HepG2 (cell line): Measurements from ENCODE around the gene LIN28B. TPM values are rescaled to one million over a fixed set of nuclear protein-coding genes. Genes with fewer than 3 reads are reported as not detected.

ENCODE experiments used
- ATAC-seq: fragments of 200-7000 bp; cut with Tn5 transposase; 3 replicates; pipeline ENCODE4 v1.9.1; 2020; ENCODE audit warnings: mild to moderate bottlenecking, moderate library complexity
- BruUV-seq: library from RNA; stranded (reverse); fragments of 400-500 nt; replicated peaks from 2 replicates; lab custom pipeline; 2021; lab: Mats Ljungman, UMichigan
- CTCF ChIA-PET: fragments of 300-600 bp; formaldehyde crosslinking; extraction: SDS; loops from one replicate; lab custom pipeline; 2021; ENCODE audit warnings: low total read pairs, inconsistent platforms, low intra/inter-chr PET ratio; lab: Yijun Ruan, JAX
- POLR2A ChIA-PET: fragments of 350-600 bp; sonication (Branson Sonifier 250); formaldehyde crosslinking; loops from one replicate; lab custom pipeline; 2020; ENCODE audit warnings: antibody characterized with exemption, inconsistent platforms; lab: Yijun Ruan, JAX
- DNase-seq: peaks from one replicate; pipeline ENCODE4 v3.0.0-alpha.2; 2015; ENCODE audit warnings: low spot score
- FAIRE-seq: peaks from 3 replicates; lab custom pipeline; 2011; peaks lifted over from hg19 to GRCh38; lab: Jason Lieb, UNC
- H2AFZ ChIP-seq: one replicate; pipeline ENCODE4 v1.6.1; 2011; ENCODE audit warnings: low read length, inconsistent platforms
- H3K27ac ChIP-seq: fragments of 300-600 bp; 3 replicates; pipeline ENCODE4 v1.8.0; 2011; ENCODE audit warnings: mixed run types, mild to moderate bottlenecking, mixed read lengths, low read length, inconsistent platforms; ENCODE audit not compliant: insufficient read depth; ENCODE audit errors: extremely low read length
- H3K27me3 ChIP-seq, 2 experiments: fragments of 200-600 bp in 1 of 2; 2 replicates in 1 of 2; 3 replicates in 1 of 2; pipeline versions ENCODE4 v1.6.0 to v1.8.0; 2011; ENCODE audit warnings: low read length in 2 of 2, mild to moderate bottlenecking in 2 of 2, moderate library complexity in 2 of 2, inconsistent platforms in 1 of 2; ENCODE audit not compliant: insufficient read depth in 2 of 2, control insufficient read depth in 1 of 2
- H3K36me3 ChIP-seq, 2 experiments: fragments of 200-600 bp in 1 of 2; replicated peaks in 1 of 2; 2 replicates in 1 of 2; 3 replicates in 1 of 2; pipeline versions ENCODE4 v1.5.1 to v1.8.0; 2011; ENCODE audit warnings: low read length in 2 of 2, inconsistent platforms in 1 of 2; ENCODE audit not compliant: insufficient read depth in 2 of 2, control insufficient read depth in 1 of 2
- H3K4me1 ChIP-seq: 2 replicates; pipeline ENCODE4 v1.5.1; 2012; ENCODE audit warnings: low read length, inconsistent platforms; ENCODE audit not compliant: insufficient read depth
- H3K4me2 ChIP-seq: 2 replicates; pipeline ENCODE4 v1.6.0; 2011; ENCODE audit warnings: low read depth, low read length, inconsistent platforms
- H3K4me3 ChIP-seq, 3 experiments: fragments of 200-600 bp in 1 of 3; sonication (generic), shearing (Covaris generic) in 1 of 3; replicated peaks in 1 of 3; 2 replicates each; pipeline ENCODE4 v1.5.1; 2011 to 2016; ENCODE audit warnings: low read length in 3 of 3, inconsistent platforms in 2 of 3, low read depth in 2 of 3, mild to moderate bottlenecking in 2 of 3, control low read depth in 1 of 3, mixed read lengths in 1 of 3; ENCODE audit not compliant: insufficient read depth in 1 of 3
- H3K79me2 ChIP-seq: one replicate; pipeline ENCODE4 v1.6.1; 2011; ENCODE audit warnings: low read length, inconsistent platforms; ENCODE audit not compliant: insufficient read depth
- H3K9ac ChIP-seq: 2 replicates; pipeline ENCODE4 v1.6.0; 2011; ENCODE audit warnings: mild to moderate bottlenecking, low read depth, low read length, inconsistent platforms; ENCODE audit not compliant: insufficient read depth
- H3K9me3 ChIP-seq: 2 replicates; pipeline ENCODE4 v1.5.1; 2012; ENCODE audit warnings: mild to moderate bottlenecking, low read length
- H4K20me1 ChIP-seq: 2 replicates; pipeline ENCODE4 v1.6.0; 2011; ENCODE audit warnings: inconsistent platforms, mild to moderate bottlenecking, low read length, moderate library complexity; ENCODE audit not compliant: insufficient read depth
- AKNA ChIP-seq: sonication (generic); formaldehyde crosslinking; IDR thresholded peaks from 2 replicates; pipeline ENCODE4 v1.4.0; 2020; ENCODE audit warnings: missing genetic modification reagents, borderline replicate concordance
- CREB3 ChIP-seq: sonication (generic); formaldehyde crosslinking; IDR thresholded peaks from 2 replicates; pipeline ENCODE4 v1.5.0; 2020; ENCODE audit warnings: missing genetic modification reagents
- HNF1A ChIP-seq, 2 experiments: sonication (generic) in 1 of 2; formaldehyde crosslinking in 1 of 2; IDR thresholded peaks; 2 replicates each; pipeline versions ENCODE4 v1.4.0 to v1.6.1; 2016 to 2020; ENCODE audit warnings: borderline replicate concordance in 1 of 2, low read depth in 1 of 2, mild to moderate bottlenecking in 1 of 2, missing genetic modification reagents in 1 of 2
- HOXD1 ChIP-seq: sonication (generic); formaldehyde crosslinking; IDR thresholded peaks from 2 replicates; pipeline ENCODE4 v1.5.0; 2020; ENCODE audit warnings: missing genetic modification reagents
- MLXIP ChIP-seq: sonication (generic); formaldehyde crosslinking; IDR thresholded peaks from 2 replicates; pipeline ENCODE4 v1.9.0; 2021; ENCODE audit warnings: missing genetic modification reagents, borderline replicate concordance
- RFX1 ChIP-seq: fragments of 450-650 bp; IDR thresholded peaks from 2 replicates; pipeline ENCODE4 v1.6.1; 2017
- SNRNP70 ChIP-seq: fragments of 200-400 bp; formaldehyde crosslinking; IDR thresholded peaks from 2 replicates; pipeline ENCODE4 v1.6.1; 2017; ENCODE audit warnings: mild to moderate bottlenecking, low read depth, low read length, moderate library complexity
- SRSF1 ChIP-seq: fragments of 200-400 bp; formaldehyde crosslinking; optimal IDR thresholded peaks from 2 replicates; pipeline ENCODE3; 2017; ENCODE audit warnings: mild to moderate bottlenecking, low read depth, low read length, moderate library complexity
- YY1 ChIP-seq: IDR thresholded peaks from 2 replicates; pipeline ENCODE4 v1.6.1; 2011; ENCODE audit warnings: low read length, low read depth, moderate library complexity, mild to moderate bottlenecking; ENCODE audit not compliant: insufficient read depth, insufficient replicate concordance
- WGBS: methylation state at CpG from one replicate; pipeline ENCODE4 v1.1.6; 2017; ENCODE audit warnings: low lambda C conversion rate; 5-methylcytosine and 5-hydroxymethylcytosine counted together
- in situ Hi-C: cut with HindIII; loops from 2 replicates; pipeline ENCODE4 v1.10.0; 2017; ENCODE audit warnings: low pct_unique_long_range_greater_than_20kb; ENCODE audit not compliant: extremely low pct_ligation_motif_present
- intact Hi-C: fragments of 100-400 bp; cut with micrococcal nuclease; formaldehyde crosslinking; loops from one replicate; pipeline ENCODE4 v1.10.0; 2022; ENCODE audit not compliant: unreplicated experiment
- polyA plus RNA-seq, 8 experiments: library from polyadenylated mRNA; depleted of rRNA in 3 of 8; stranded (reverse) in 7 of 8; unstranded in 1 of 8; fragments of >200 nt; fragmentation: Illumina TruSeq in 4 of 8; extraction: Trizol in 4 of 8; gene quantifications; 2 replicates each; pipeline versions ENCODE4 v1.2.1 to v1.2.3, GENCODE V29; 2011 to 2016; ENCODE audit warnings: low read depth in 4 of 8, missing spikeins in 1 of 8, mixed read lengths in 1 of 8; ENCODE audit not compliant: insufficient read depth in 1 of 8
- total RNA-seq, 5 experiments: library from RNA; depleted of rRNA; stranded (reverse); fragments of >200 nt; fragmentation: Illumina TruSeq; extraction: Trizol; gene quantifications; 2 replicates each; pipeline ENCODE4 v1.2.3, GENCODE V29; 2016; ENCODE audit warnings: low read depth in 1 of 5

Gene LIN28B
- total and polyA plus RNA-seq, 2 of the 13 experiments (the other 11 are each of a cell fraction or from before 2014, with no cell fraction given): 14.5 to 56.8 TPM

GRCh38 chr6:105036351-105036750 is 79.4 kb downstream of the LIN28B start (continued):
- no peak for TF ChIP-seq MLXIP
- no peak for TF ChIP-seq SNRNP70

GRCh38 chr6:105038259-105038658 is 81.4 kb downstream of the LIN28B start:
- Histone ChIP-seq H3K9me3 (no peaks in the 10 kb centered on the region), H2AFZ (no peak overlapping the region), H3K27me3 (no peaks in the 10 kb centered on the region; a peak in 1 of 5 replicates), H3K27ac (no peak overlapping the region), H3K4me1 (peaks cover 41% of the 10 kb centered on the region), H4K20me1 (no peaks in the 10 kb centered on the region), H3K36me3 (peaks cover 0 to 3% of the 10 kb centered on the region in 2 experiments; a peak in 1 of 5 replicates), H3K4me3 (no peak overlapping the region), H3K79me2 (peaks cover 1% of the 10 kb centered on the region), H3K4me2 (no peak overlapping the region), H3K9ac (no peak overlapping the region)
- in situ Hi-C loops (no loop called here), intact Hi-C loops (no loop called here)
- DNase-seq (no peak), ATAC-seq (peak; percentile 50; the same call in 1 of the 3 replicates), FAIRE-seq (no peak)
- no TSS peak for BruUV-seq
- CTCF ChIA-PET: no interaction called here
- POLR2A ChIA-PET: no interaction called here
- 86% methylated on average over 2 of the region's 2 CpGs for WGBS
- TF ChIP-seq HOXD1 (CRISPR knock-in tag): no peak
- TF ChIP-seq HNF1A (IDR thresholded peaks at IDR 0.05; ENCODE audit: low read depth): no peak
- TF ChIP-seq HNF1A (CRISPR knock-in tag; IDR thresholded peaks at IDR 0.05; ENCODE audit: borderline replicate concordance): no peak
- TF ChIP-seq RFX1: no peak
- no peak for TF ChIP-seq CREB3
- no peak for TF ChIP-seq YY1
- TF ChIP-seq AKNA (CRISPR knock-in tag): no peak
- TF ChIP-seq SRSF1: no peak
